ENCODE results near the gene CHD2.
"Not testable (repeated sequence)": the region's sequence is repeated elsewhere in the genome, so short reads cannot be mapped to it uniquely, and the experiment has no call there.

The CHD2 gene

DNA sequence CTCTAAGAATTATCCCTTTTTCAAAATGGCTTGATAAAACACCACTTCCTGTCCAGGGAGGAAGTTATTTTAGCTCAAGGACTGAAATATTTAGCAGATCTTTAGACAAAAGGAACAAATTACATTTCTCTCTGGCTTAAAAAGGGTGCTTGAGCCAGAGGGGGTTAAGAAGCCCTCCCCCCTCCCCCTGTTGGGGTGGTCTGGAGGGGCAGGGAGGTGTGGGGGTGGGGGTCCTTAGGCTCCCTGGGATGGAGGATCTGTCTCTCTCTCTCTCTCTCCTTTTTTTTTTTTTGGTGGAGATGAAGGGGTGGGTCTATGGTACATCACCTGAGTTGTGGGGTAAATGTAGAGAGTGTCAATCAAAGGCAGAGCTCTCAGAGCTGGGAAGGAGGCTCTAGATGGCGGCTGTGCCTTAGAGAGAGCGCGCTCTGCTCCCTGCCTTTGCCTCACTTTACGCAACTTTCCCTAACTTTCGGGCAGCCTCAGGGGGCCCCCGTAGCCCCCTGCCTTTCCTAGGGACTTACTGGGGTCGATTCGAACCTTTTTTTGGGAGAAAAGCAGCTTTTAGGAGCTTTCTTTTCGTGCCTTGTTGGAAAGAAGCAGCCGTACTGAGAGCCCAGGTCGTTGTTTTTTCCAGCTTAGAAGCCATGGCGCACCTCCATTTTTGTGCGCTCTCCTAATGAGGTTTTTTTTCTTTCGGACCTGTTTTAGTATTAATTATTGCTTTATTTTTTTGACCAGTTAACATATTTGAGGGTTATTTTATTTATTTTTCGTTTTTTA lies at the start of gene CHD2:
TSS of gene CHD2 (plus strand) at position 377 of the 783 bp plus-strand sequence. CDS start 914 bp downstream, outside the sequence.
- DNase-seq: peak; percentile 92

DNA sequence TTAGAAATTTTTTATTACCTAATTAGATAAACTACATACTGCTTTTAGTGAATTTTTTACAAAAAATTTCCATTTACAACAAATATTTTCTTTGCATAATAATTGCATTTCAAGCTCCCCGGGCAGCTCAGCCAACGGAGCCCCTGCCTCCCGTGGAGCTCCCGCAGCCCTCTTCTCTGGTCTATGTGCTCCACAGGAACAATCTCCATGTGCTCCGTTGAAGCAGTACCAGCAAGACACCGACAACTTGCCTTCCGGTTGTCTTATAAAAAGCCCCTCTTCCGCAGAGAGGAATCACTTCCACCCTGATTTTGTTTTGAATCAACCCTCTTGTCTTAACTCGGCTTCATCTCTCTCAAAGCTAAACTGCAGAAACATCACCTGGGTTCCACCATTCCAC lies 46.9 kb upstream of the CHD2 start:
- no peak for DNase-seq

DNA sequence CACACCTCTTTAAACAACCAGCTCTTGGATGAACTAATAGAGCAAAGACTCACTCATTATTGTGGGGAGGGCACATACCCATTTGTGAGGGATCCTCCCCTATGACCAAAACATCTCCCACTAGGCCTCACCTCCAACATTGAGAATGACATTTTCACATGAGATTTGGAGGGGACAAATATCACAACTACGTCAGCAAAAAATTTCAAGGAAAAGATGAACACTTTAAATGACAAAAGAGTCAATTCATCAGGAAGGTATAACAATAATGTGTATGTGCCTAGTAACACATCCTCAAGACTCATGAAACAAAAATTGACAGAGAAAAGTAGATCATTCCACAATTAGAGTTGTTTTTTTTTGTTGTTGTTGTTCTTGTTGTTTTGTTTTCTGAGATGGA lies 38.4 kb upstream of the CHD2 start:
- no peak for DNase-seq

GRCh38 chr15:92864127-92864814 lies 35.9 kb upstream of the CHD2 start:
- DNase-seq: no peak

GRCh38 chr15:92869263-92869940 lies 30.7 kb upstream of the CHD2 start:
- DNase-seq: no peak

GRCh38 chr15:92870010-92870591 lies 30.0 kb upstream of the CHD2 start:
- peak; percentile 52 for DNase-seq

DNA sequence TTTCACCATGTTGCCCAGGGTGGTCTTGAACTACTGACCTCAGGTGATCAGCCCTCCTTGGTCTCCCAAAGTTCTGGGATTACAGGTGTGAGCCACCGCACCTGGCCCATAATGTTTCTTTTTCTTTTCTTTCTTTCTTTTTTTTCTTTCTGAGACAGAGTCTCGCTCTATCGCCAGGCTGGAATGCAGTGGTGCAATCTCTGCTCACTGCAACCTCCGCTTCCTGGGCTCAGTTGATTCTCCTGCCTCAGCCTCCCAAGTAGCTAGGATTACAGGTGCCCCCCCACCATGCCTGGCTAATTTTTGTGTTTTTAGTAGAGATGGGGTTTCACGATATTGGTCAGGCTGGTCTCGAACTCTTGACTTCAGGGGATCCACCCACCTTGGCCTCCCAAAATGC lies 27.2 kb upstream of the CHD2 start:
- not testable (repeated sequence) for DNase-seq

DNA sequence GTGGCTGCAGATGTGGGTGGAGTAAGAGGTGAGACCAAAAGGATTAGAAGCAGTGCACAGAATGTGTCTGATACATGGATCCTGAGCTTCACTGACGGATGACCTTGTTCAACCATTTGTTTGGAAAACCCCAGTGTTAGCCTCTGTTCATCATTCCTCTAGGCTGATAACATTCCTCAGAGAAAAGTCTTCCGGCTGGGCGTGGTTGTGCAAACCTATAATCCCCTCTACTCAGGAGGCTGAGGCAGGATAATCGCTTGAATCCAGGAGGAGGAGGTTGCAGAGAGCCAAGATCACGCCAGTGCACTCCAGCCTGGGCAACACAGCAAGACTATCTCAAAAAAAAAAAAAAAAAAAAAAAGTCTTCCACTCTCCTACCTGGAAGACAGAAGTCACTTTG lies 23.1 kb upstream of the CHD2 start:
- DNase-seq: no peak

- no peak for DNase-seq
These were observed 22.7 kb upstream of the CHD2 start for GRCh38 chr15:92877416-92877815.

DNA sequence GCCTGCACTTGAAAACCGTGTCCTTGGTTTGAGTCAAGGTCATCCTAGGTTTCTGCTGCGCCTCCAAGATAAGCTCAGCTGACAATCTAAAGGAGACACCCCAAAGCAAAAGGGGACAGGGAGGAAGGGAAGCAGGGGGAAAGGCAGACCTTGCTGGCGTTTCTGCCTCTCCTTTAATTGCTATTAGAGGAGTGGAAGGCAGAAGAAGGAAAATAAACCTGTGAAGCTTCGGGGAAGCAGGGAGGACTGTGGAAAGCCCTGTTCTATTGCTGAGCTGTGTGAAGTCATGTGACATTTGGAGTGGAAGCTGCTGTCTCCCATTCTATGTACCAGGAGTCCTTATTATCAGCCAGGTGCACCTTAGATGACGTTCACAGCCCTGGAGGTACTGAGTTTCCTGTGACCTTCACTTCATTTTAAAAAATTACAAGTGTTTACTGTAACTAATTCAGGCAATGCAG lies 21.5 kb upstream of the CHD2 start:
- DNase-seq: no peak

- DNase-seq: no peak
These were observed 20.0 kb upstream of the CHD2 start for GRCh38 chr15:92879949-92880725.

- DNase-seq: no peak
These were observed 19.3 kb upstream of the CHD2 start for GRCh38 chr15:92880796-92881195.

- no peak for DNase-seq
These were observed 18.8 kb upstream of the CHD2 start for GRCh38 chr15:92881211-92881754.

DNA sequence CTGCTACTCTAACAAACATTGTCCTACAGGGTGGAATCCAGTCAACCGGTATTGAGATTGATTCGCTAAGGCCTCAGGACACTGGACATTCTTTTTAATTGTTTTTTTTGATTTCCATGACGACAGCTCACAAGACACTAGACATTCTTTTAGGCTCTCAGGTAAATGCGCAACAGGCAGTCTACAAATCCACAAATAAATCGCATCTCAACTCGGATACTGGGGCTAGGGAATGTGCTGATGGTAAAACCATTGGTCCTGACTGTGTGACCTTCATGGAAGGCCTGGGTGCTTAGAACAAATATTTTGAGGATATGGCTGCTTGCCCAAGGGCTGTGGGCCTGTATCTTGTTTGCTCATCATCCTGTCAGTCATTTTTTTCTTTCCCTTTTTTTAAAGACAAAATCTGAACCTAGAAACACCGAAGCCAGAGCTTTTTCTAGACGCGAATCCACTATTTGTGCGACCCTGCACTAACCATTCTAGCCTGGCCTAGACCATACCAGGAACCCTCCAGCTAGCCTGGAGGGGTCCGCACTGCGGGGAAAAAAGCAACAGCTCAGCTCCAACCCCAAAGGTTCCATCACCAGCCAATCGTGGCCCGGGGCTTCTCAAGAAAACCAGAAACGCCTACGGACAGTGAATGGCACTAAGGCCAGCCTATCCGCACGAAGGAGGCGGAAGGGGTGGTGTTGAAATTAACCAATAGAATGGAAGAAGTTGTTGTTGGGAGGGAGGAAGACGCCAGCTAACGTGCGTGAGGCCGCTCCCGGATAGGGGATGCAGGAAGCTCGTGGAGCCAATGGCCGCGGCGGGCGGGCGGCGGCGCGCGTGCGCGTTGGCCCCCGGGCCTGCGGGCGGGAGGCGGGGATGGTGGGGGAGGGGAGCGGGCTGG lies 18.1 kb upstream of the CHD2 start:
- peak; percentile 100 for DNase-seq

- no peak for DNase-seq
These were observed 17.4 kb upstream of the CHD2 start for GRCh38 chr15:92882697-92883162.

GRCh38 chr15:92883163-92883875 lies 16.8 kb upstream of the CHD2 start:
- DNase-seq: peak; percentile 43

DNA sequence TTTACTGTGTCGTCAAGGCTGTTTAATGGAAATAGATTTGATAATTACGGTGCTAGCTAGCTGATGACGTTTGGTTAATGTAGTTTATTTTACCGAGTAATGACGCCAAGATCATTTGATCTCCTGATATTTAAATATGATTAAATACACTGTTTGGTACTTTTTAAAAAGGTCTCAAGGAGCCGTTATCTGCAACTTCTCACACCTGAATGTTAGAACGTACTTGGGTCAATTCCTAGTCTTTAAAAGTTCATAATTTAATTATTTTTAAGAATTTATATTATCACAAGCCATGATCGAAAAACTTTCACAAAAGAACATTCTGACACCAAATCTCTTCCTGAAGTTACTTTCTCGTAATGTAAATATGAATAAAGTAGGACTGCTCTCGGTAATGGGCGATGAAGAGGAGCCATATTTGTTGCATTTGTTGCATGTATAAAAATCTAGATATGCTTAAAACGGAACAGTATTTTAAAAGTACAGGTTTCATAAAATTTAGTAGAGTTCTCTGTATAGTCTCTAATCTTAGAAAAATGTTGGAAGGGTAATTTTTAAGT lies 16.2 kb upstream of the CHD2 start:
- DNase-seq: peak; percentile 16

DNA sequence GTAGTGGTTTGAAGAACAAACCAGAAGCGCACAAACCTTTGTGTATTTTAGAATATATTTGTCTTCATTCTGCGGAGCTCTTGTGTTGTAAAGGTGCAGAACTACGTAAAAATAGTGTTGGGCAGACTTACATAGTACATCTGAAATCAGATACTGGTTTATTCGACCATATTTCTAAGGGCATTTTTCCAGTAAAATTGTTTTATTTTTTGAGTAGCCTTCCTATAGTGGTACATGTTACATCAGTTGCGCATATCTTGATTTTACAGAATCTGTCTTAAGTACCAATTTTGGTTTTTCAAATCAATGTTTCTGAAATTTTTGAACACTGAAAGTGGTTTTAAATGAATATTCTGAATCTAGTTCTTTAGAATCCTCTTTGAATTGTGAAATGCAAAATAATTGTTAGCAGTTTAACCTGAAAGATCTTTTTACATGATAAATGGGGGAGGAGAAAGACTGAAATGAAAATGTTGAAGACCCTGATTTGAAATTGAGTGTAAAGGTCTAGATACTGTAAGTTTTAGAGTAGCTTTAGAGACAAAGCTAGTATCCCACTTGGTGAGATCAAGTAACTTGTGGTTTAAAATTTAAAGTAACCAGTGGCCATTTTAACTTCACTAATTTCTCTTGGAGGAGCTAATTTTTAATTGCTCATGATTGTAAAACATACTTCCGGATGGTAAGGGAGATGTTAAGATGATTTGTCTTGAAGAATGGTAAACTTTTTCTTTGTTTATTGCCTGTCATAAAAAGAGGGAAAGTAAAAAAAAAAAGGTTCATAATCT lies 15.5 kb upstream of the CHD2 start:
- DNase-seq: peak; percentile 36

Measured in RPMI8226 (cell line).